GM19452 (cell line): Measurements from ENCODE around the gene CES2.

ENCODE experiments used
- ATAC-seq: cut with Tn5 transposase; IDR thresholded peaks from one replicate; pipeline ENCODE4 v1.9.1; 2021; ENCODE audit not compliant: unreplicated experiment

CES2 gene

DNA sequence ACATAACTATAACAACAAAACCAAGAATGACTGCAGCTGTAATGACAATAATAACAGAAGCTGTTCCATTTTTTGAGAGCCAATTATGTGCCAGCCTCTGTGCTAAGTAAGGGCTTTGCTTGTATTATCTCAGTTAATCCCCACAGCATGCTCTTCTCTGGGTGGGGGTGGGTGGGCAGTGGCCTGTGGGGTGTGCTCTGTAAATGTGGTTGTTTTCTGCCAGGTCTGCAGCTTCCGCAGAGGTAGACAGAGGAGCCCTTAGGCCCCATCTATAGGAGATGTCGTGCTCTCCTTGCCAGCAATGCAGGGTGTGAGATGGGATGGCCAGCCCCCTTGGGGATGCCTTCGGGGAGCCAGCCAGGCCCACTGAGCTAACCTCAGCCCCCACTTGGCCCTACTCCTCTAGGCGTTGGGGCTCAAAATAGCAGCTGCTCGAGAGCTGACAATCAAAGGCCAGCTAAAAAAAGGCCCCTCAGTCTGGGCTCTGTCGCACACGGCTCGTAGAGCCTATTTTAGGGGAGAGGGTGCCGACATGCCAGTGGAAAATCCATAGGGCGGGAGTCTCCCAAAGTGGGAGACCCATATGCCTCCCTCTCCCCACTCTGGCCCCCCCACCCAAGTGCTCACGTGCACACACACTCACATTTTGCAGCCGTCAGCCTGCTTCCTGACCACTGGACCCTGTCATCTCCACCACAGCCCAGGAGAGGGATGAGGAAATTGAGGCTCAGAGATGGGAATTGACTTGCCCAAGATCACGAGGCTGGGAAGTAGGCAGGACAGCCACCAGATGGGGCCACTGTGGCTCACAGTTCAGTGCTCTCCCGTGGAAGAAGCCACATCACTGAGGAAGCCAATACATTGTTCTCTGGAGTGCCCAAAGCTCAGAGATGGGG is 32.4 kb upstream of the CES2 start:
- no peak for ATAC-seq

DNA sequence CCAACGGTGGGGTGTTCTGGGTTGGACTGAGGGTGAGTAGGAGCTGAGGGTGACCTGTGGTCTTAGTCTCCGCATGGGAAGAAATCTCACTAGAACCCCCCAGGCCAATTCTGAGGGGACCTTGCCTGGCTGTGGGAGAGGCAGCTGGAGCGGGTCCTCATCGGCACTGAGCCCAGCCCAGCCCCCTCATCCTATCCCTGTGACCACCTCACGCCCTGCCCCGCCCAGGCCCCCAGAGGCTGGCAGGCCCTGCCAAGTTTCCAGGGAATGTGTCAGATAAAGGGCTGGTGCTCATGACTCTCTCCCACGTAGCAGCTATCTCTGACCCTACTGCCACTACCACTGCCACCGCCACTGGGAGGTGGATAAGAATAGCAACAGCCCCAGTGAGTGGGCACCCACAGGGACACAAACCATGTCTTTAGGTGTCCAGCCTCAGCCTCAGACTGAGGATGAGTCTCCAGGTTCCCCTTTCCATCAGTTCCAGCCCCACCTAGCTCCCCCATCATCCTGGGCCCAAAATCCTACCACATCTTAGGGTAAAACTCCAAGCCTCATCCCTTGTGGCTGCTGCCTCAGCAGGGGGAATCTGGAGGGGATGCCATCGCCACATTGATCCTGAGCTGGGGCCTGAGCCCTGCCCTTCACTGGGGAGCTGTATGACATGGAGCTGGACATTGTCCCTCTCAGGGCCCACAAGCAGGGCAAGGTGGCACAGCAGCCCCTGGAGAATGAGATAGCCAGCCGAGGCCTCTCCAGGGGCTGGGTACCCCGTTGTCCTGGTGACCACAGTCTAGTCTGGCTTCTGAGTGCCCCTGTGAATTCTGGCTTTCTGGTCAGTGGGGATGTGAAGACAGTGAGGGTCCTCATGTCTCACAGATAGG is 31.5 kb upstream of the CES2 start:
- ATAC-seq = no peak

DNA sequence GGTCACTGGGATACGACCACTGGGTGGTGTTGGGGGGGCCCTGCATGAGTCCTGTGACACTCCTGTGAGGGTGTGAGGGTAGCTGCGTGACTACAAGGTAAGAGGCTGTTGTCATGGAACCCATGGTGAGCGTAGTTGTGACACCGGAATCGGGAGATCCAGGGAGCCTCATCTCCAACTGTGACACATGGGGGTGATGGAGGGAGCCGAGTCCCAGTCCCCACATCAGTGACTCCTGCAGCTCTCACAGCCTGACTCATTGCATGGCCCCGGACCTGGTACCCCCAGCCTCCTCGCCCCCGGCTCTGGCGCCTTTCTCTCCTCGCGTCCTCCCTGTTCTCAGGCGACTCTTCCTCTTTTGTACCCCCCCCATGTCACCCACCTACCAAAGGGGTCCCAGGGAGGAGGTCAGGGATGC is 30.9 kb upstream of the CES2 start:
- no peak for ATAC-seq

DNA sequence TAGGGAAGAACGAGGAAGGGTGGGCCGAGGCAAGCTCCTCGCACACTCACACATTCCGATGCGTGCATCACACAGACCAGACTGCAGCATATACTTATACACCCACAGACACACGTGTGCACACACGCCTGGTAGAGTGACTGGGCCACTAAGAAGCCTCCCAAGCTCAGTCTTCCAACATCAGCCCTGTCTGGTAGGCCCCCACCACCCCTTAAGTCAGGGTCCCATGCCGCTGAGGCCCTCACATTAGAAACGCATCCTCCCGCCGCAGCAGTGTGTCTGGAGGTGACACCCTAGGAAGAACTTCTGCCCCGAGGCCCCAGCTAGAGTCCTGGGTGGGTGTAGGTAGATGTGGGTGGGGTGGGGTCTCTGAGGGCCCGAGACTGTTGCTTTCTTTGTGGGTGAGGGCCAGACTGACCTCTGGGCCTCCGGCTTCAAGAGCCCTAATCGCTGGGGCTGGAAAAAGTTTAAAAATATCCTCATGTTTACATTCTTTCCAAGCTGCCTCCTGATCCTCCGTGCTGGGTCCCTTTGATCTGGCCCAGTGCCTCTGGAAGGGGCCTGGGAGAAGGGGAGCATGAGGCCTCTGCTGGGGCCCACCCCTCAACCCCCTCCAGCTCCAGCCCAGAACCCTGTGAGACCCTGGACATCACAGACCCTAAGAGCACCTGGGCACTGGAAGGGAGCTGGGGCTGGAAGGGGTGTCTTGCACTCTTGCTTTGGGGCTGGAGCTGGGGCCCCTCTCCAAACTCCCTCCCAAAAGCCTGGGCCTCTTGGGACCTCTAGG is 30.3 kb upstream of the CES2 start:
- ATAC-seq = no peak

DNA sequence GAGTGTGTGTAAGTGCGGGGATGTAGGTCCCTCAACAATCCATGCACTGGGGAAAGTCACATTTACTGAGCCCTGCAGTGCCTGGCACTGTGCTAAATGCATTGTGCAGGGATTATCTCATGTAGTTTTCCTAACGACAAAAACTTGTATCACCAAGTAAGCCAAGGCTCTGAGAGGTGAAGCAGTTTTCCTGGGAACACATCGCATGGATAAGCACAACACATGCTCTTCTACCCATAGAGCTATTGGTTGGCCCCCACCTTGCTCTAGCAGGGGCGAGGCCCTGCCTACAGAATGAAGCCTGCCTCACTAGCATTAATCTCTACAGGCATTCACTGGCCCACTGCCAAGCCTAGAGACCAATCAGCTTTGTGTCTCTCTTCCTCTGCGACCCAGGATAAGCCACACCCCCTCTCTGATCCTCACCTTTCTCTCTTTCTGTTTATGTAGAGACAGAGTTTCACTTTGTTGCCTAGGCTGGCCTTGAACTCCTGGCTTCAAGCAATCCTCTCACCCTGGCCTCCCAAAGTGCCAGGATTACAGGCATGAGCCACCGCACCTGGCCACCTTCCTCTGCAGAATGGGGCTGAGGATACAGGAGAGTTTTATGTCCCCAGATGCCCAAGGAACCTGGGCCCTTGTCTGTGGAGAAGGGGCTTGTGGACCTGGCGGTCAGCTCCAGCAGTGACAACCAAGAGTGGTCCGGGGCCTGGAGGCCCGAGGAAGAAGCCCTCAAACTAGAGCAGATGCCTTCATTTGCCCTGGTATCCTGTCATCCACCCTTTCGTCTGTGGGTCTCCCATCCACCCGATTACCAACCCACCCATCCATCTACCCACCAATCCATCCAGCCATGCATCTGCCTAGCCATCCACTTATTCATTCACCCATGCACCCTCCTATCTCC is 29.4 kb upstream of the CES2 start:
- no peak for ATAC-seq

DNA sequence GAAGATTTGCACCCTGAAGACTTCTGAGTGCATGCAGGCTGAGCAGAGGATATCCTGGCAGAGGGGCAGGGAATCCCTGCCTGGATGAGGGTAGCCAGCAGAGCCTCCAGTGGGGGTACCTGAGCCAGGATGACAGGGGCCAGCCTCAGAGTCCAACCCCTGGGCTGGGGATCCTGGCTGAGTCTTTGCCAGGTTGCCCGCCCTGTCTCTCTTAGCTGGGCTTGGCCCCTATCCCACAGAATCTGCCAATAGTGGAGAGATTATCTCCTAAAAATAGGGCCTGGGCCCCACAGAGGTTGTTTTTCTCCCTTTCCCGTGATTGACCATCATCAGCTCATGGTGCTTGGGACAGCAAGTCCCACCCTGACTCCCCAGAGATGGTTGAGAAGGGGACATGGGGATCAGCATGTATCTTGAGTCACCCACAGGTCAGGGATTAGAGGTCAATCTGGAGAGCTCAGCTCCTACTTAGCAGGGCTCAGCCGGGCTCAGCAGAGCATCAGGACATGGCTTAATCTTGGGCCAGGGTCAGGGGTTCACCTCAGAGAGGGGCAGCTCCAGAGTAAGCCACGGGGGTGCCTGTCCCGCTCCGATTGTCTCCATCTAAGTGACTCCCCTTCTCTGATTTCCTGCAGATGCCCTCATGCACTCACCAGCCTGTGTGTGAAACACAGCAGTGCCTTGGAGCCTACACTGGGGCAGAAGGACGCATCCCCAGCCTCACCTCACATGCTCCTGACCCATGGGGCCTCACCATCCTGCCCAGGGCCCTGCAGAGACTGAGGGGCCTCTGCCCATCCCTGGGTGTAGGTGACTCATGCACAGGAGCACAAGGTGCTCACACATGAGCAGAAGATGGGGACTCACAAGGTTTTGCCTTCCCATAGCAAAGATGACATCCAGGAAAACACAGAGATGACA is 28.1 kb upstream of the CES2 start:
- no peak for ATAC-seq

DNA sequence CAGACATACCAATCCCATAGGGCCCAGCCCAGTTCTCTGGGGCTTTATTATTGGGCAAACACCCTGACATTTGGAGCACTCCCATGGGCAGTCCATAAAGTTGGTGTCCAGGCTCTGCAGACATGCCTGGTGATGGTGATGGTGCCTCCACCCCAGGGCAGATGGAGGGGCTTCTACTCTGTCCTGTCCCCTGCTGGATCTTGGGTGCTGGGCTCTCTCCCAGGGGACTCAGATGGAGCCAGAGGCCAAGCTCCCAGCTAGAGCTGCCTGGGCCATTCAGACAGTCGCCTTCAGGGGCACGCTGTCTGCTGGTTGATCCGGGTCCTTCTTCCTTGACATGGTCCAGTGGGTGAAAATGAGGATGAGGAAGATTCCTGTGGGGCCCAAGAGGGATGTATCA is 27.2 kb upstream of the CES2 start:
- ATAC-seq = no peak

DNA sequence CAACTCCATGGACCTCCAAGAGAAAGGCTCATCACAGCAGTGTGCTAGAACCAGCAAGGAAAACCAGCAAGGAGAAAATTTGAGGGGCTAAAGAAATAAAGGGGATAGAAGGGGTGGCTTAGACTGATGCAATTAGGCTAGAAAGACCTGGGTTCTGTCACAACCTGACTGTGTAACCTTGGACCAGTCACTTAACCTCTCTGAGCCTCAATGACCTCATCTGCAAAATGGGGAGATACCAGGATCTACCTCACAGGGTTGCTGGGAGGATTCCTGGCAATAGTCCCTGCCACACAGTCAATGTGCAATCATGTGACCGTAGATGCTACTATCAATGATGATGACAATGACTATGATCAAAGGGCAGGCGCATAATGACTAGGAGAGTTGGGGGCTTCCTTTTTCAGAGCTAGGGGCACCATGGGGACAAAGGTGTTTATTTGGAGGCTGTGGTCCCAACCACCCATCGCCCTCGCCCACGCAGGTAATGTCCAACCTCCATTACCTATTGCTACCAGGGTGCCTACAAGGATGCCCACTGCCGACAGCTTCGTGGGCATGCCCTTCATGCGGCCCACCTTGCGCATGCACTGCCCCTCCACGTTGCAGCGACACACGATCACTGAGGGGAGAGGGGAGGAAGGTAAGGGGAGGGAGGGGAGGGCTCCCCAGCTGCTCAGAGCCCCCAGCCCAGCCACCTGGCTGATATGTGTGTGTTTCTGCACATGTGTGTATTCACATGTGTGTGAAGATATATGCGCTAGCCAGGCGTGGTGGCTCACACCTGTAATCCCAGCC is 26.4 kb upstream of the CES2 start:
- ATAC-seq = no peak

DNA sequence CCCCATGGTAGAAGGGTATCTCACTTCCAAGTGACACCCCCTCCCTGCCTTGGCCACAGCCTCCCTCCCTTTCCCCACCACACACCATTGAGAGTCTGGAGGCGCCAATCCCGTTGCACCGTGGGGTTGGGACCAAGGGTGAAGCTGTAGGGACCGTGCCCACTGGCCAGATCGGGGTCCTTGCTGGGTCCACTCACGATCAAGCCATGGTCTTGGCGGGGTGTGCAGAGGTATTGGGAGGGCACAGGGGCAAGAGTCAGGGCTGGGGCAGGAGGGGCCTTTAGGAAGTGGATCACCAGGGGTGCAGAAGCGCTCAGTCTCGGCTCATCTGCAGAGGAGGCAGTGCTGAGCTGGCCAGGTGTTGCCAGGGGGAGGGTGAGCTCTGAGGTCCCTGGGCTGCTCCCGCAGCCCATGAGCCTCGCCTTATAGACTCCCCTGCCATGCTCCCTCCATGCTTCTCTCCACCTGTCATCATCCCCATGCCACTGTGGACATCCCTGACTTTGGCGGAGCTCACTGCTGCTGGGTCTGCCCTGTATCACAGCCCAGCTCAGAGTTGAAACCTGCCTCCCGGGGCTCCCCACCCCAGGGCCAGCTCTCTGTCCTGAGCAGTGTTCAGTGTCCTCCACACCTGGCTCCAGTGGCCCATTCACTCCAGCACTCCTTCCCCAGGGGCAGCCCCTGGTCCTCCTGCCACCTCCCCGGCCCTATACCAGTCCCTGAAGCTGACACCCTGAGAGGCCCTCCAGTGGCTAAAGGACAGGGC is 25.0 kb upstream of the CES2 start:
- ATAC-seq = no peak

DNA sequence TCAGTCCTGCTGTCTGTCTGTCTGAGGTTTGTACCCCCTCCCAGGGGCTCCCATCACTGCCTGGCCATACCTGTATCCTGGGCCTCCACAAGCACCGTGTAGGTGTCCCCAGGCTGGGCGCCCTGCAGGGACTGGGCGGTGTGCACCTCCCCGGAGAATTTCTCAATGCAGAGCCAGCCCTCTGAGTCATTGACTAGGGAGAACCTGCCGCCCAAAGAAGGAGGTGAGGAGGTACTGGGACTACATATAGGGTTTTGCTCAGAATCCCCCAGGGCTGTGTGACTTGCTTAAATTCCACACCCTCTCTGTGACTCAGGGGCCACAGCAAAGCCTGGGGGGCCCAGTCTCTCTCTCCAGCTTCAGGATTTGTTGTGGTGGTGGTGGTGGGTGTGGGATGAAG is 24.2 kb upstream of the CES2 start:
- ATAC-seq = no peak

DNA sequence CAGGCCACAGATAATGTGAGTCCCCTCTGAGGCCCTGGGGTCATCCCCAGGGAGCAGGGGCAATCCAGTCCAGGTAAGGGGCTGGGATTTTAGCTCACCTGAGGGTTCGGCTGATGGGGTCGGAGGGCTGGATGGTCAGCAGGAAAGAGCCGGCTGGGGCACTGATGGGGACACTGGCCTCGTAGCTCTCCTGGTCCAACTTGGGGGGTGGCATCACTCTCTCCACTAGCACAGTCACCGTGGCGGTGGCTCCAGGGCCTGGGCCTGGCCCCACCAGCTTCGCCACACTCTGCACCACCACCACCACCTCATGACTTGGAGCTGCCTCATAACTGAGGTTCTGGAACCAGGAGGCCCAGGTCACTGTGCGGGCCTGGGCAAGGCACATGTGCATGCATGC is 23.5 kb upstream of the CES2 start:
- no peak for ATAC-seq

DNA sequence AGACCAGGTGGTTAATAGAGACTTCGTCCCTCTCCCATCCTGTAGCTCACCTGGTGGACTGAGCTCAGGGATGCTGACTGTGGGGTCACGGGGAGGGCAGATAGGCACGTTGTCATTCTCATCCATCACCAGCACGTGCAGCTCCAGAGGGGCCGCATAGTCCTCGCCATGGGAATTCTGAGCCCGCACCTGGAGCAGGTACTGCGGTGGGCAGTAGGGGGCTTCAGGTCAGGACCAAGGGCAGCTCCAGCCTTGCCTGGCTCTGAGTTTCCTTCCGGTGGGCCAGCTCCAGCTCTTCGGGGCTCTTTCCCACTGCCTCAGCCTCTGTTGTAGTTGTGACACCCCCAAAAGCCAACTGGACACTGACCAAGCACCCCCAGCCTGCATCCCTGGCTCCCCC is 22.2 kb upstream of the CES2 start:
- ATAC-seq = no peak

DNA sequence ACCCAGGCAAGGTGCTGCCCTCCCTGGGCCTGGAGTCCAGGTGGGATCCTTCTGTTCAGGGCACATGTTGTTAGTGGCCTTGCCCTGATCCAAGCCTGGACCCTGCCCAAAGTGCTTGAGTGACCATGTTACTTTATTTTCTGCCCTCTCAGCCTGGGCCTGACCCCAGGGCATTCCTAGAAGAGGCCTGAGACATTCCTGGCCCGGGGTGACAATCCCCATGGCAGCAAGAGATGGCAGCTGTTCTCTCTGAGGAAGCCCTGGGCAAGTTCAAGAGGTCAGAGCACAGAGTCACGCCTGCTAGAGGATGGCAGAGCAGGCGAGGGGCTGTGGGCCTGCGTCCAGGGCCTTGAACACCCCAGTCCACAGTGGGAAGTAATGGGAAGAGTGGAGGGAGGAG is 21.6 kb upstream of the CES2 start:
- ATAC-seq = no peak

DNA sequence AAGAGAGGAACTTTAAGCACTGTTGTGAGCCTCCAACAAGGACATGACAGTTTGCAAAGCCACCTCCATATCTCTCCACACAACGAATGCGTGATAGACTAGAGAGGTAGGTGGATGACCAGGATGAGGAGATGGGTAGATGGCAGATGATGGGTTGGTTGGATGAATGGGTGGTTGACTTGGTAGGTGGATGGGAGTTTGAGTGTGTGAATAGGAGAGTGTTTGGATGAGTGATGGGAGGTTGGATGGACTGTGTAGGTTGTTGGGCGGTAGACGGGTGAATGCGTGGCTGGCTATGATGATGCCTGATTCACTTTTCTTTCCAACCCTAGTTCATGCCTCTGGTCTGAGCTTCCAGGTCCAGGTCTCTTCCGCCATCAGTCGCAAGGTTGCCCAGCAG is 20.8 kb upstream of the CES2 start:
- ATAC-seq = no peak

DNA sequence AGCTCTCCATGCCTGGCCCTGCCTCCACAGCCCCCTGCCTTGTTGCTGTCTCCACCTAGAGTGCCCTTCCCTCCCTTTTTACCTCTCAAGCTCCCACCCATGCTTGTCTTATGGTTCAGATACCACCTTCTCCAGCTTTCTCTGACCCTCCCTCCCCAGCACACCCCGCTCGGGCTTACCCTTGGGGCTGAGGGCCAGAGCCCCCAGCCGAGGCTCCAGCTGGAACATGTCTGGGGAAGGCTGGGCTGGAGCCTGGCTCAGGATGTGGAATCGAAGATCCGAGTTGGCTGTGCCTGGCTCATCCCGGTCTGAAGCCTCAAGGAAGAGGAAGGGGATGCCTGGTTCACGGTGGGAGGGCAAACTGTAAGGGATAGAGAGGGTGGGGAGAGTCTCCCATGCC is 20.3 kb upstream of the CES2 start:
- no peak for ATAC-seq

DNA sequence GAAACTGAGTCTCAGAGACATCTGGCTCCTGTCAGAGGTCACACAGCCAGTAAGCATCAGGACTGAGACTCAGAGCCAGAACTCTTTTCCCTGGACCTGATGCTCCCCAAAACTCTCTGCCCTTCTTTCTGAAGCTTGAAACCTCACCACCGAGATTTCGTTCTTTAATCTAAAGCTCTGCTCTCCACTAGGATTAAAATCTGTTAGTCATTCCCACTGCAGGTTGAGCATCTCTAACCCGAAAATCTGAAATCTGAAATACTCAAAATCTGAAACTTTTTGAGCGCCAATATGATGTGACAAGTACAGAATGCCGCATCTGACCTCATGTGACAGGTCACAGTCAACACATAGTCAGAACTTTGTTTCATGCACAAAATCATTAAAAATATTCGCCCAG is 18.8 kb upstream of the CES2 start:
- ATAC-seq = no peak

DNA sequence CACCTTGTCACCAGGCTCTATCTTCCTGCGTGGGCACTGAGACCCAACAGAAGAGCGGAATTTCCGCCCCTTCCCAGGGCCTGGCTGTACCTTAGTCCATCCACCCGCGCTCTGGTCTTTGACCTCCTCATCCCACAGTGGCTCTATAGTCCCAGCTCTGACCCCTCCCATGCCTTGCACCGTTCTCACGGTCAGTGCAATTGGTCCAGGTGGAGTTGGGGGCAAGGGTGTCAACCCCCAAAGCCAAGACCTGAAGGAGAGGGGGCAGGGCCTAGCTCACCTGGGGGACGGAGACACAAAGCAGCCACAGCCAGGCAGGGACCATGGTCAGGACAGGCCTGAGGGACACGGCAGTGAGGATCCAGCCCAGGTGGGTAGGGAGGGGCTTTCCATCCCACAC is 17.6 kb upstream of the CES2 start:
- no peak for ATAC-seq

DNA sequence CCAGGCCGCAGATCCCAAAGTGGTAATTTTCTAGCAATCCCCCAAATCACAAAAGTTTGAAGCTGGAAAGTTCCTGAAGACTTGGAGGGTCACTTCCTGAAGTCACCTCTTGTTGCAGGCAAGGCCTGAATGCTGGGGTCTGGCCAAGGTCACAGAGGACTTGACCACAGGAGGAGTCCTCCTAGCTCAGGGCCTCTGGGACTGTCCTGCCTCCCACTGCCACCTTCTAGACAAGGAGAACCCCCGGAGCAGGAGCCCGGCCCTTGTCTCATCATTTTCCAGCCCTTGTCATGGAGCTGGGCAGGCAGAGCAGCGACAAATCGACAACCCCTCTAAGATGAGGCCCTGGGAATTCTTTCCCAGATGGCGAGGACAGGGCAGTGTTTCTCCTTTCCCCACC is 17.0 kb upstream of the CES2 start:
- ATAC-seq = no peak
